Ramos (cell line): ENCODE results near the gene TSPAN18.
"Not testable (repeated sequence)": the region's sequence is repeated elsewhere in the genome, so short reads cannot be mapped to it uniquely, and the experiment has no call there.

Experiments used
- in situ Hi-C: fragments of 300-500 bp; cut with MboI; formaldehyde crosslinking; loops from one replicate; pipeline ENCODE4 v1.14.3; 2022; ENCODE audit warnings: low sequenced_read_pairs; ENCODE audit not compliant: unreplicated experiment

The TSPAN18 gene

GRCh38 chr11:44858796-44859527 is 132.2 kb downstream of the TSPAN18 start:
- in situ Hi-C loops = no loop called here

GRCh38 chr11:44859528-44859925 is 132.8 kb downstream of the TSPAN18 start:
- in situ Hi-C loops = no loop called here

- in situ Hi-C loops = no loop called here
Measured at GRCh38 chr11:44860346-44860745, 133.6 kb downstream of the TSPAN18 start.

- in situ Hi-C loops = no loop called here
Measured at GRCh38 chr11:44861849-44862557, 135.2 kb downstream of the TSPAN18 start.

GRCh38 chr11:44862558-44863101 is 135.9 kb downstream of the TSPAN18 start:
- in situ Hi-C loops = no loop called here

GRCh38 chr11:44863231-44863630 is 136.5 kb downstream of the TSPAN18 start:
- in situ Hi-C loops = no loop called here

- in situ Hi-C loops = no loop called here
Measured at GRCh38 chr11:44865866-44866272, 139.1 kb downstream of the TSPAN18 start.

GRCh38 chr11:44866286-44866685 is 139.5 kb downstream of the TSPAN18 start:
- in situ Hi-C loops = no loop called here

- in situ Hi-C loops = no loop called here
Measured at GRCh38 chr11:44868021-44868420, 141.3 kb downstream of the TSPAN18 start.

- in situ Hi-C loops = no loop called here
Measured at GRCh38 chr11:44868455-44869421, 142.0 kb downstream of the TSPAN18 start.

- in situ Hi-C loops = no loop called here
Measured at GRCh38 chr11:44870181-44870580, 143.4 kb downstream of the TSPAN18 start.

GRCh38 chr11:44870615-44871176 is 143.9 kb downstream of the TSPAN18 start:
- in situ Hi-C loops = no loop called here

GRCh38 chr11:44871682-44872081 is 144.9 kb downstream of the TSPAN18 start:
- in situ Hi-C loops = not testable (repeated sequence)

GRCh38 chr11:44872556-44872955 is 145.8 kb downstream of the TSPAN18 start:
- in situ Hi-C loops = no loop called here

- in situ Hi-C loops = no loop called here
Measured at GRCh38 chr11:44873537-44873936, 146.8 kb downstream of the TSPAN18 start.

- in situ Hi-C loops = no loop called here
Measured at GRCh38 chr11:44874284-44874683, 147.5 kb downstream of the TSPAN18 start.

- in situ Hi-C loops = no loop called here
Measured at GRCh38 chr11:44875037-44875436, 148.3 kb downstream of the TSPAN18 start.

GRCh38 chr11:44876194-44876723 is 149.5 kb downstream of the TSPAN18 start:
- in situ Hi-C loops = no loop called here

- in situ Hi-C loops = no loop called here
Measured at GRCh38 chr11:44876906-44877305, 150.1 kb downstream of the TSPAN18 start.
